MM.1S (cell line): ENCODE data around the gene PIK3IP1.
"Not testable (repeated sequence)": the region's sequence is repeated elsewhere in the genome, so short reads cannot be mapped to it uniquely, and the experiment has no call there.

Source experiments
- DNase-seq: peaks from one replicate; pipeline ENCODE4 v3.0.0-alpha.2; 2015
- H2AFZ ChIP-seq: fragments of 300-600 bp; sonication (generic); 2 replicates; pipeline ENCODE4 v1.6.0; 2016; ENCODE audit warnings: antibody characterized with exemption, low read length
- H3F3A ChIP-seq: fragments of 300-600 bp; sonication (generic); 2 replicates; pipeline ENCODE4 v1.6.1; 2016; ENCODE audit warnings: mild to moderate bottlenecking, antibody characterized with exemption, low read length, moderate library complexity, mixed read lengths; ENCODE audit not compliant: insufficient read depth
- H3K27ac ChIP-seq: fragments of 300-600 bp; sonication (generic); 2 replicates; pipeline ENCODE4 v1.5.1; 2016; ENCODE audit warnings: mild to moderate bottlenecking, low read length
- H3K27me3 ChIP-seq: fragments of 300-600 bp; sonication (generic); replicated peaks from 2 replicates; pipeline ENCODE4 v1.6.0; 2016; ENCODE audit warnings: low read length; ENCODE audit not compliant: insufficient read depth
- H3K36me3 ChIP-seq: fragments of 300-600 bp; sonication (generic); replicated peaks from 2 replicates; pipeline ENCODE4 v1.6.1; 2016; ENCODE audit warnings: mild to moderate bottlenecking, low read length, mixed read lengths; ENCODE audit not compliant: insufficient read depth
- H3K4me1 ChIP-seq: fragments of 300-600 bp; sonication (generic); 2 replicates; pipeline ENCODE4 v1.6.1; 2016; ENCODE audit warnings: low read length, mixed read lengths
- H3K4me2 ChIP-seq: fragments of 300-600 bp; sonication (generic); 2 replicates; pipeline ENCODE4 v1.6.0; 2016; ENCODE audit warnings: low read depth, low read length
- H3K4me3 ChIP-seq: fragments of 300-600 bp; sonication (generic); 2 replicates; pipeline ENCODE4 v1.5.1; 2016; ENCODE audit warnings: low read length, mixed read lengths
- H3K79me2 ChIP-seq: fragments of 300-600 bp; sonication (generic); 2 replicates; pipeline ENCODE4 v1.6.1; 2016; ENCODE audit warnings: mixed run types, low read length, mixed read lengths
- H3K9ac ChIP-seq: fragments of 300-600 bp; sonication (generic); 2 replicates; pipeline ENCODE4 v1.6.1; 2016; ENCODE audit warnings: low read length, mixed read lengths
- H3K9me2 ChIP-seq: fragments of 300-600 bp; sonication (generic); replicated peaks from 2 replicates; pipeline ENCODE4 v1.6.1; 2016; ENCODE audit warnings: mild to moderate bottlenecking, low read length, mixed read lengths; ENCODE audit not compliant: insufficient read depth
- H3K9me3 ChIP-seq: fragments of 300-600 bp; sonication (generic); replicated peaks from 2 replicates; pipeline ENCODE4 v1.6.1; 2016; ENCODE audit warnings: mild to moderate bottlenecking, low read length, mixed read lengths; ENCODE audit not compliant: insufficient read depth
- H4K20me1 ChIP-seq: fragments of 300-600 bp; sonication (generic); 2 replicates; pipeline ENCODE4 v1.6.1; 2016; ENCODE audit warnings: mild to moderate bottlenecking, low read length, moderate library complexity, mixed read lengths; ENCODE audit not compliant: insufficient read depth
- CTCF ChIP-seq: fragments of 300-600 bp; sonication (generic); IDR thresholded peaks from 2 replicates; pipeline ENCODE4 v1.5.1; 2016; ENCODE audit warnings: antibody characterized with exemption, low read length, mixed read lengths
- EZH2 ChIP-seq: fragments of 300-600 bp; sonication (generic); optimal IDR thresholded peaks from 2 replicates; pipeline ENCODE3; 2017; ENCODE audit warnings: low read depth, mild to moderate bottlenecking, antibody characterized with exemption, low read length, mixed read lengths
- EZH2phosphoT487 ChIP-seq: fragments of 300-600 bp; sonication (generic); IDR thresholded peaks from 2 replicates; pipeline ENCODE4 v1.6.1; 2018; ENCODE audit warnings: antibody characterized with exemption, low read length

The PIK3IP1 gene

GRCh38 chr22:31247726-31248125 lies 44.6 kb downstream of the PIK3IP1 start:
- Histone ChIP-seq H3K27me3 (no peaks in the 10 kb centered on the region), H2AFZ (no peak overlapping the region), H3K9ac (no peak overlapping the region), H3K4me3 (no peak overlapping the region), H4K20me1 (no peaks in the 10 kb centered on the region), H3K27ac (no peak overlapping the region), H3K9me2 (no peaks in the 10 kb centered on the region), H3K9me3 (no peaks in the 10 kb centered on the region), H3K36me3 (no peaks in the 10 kb centered on the region), H3K79me2 (peaks cover 58% of the 10 kb centered on the region), H3F3A (no peaks in the 10 kb centered on the region), H3K4me2 (no peak overlapping the region), H3K4me1 (no peaks in the 10 kb centered on the region)
- no peak for DNase-seq
- TF ChIP-seq EZH2 (no peak), CTCF (no peak), EZH2phosphoT487 (no peak)

- DNase-seq = no peak
- Histone ChIP-seq H3K79me2 (peaks cover 63% of the 10 kb centered on the region), H3K27me3 (no peaks in the 10 kb centered on the region), H3F3A (no peaks in the 10 kb centered on the region), H3K27ac (no peak overlapping the region), H3K9me3 (no peaks in the 10 kb centered on the region), H2AFZ (no peak overlapping the region), H3K36me3 (no peaks in the 10 kb centered on the region), H4K20me1 (no peaks in the 10 kb centered on the region), H3K9ac (no peak overlapping the region), H3K4me2 (no peak overlapping the region), H3K4me1 (no peaks in the 10 kb centered on the region), H3K9me2 (no peaks in the 10 kb centered on the region), H3K4me3 (no peak overlapping the region)
- TF ChIP-seq EZH2phosphoT487 = no peak
- TF ChIP-seq EZH2 = no peak
- TF ChIP-seq CTCF = no peak
Measured at GRCh38 chr22:31246687-31247086, 45.6 kb downstream of the PIK3IP1 start.

GRCh38 chr22:31245998-31246397 lies 46.3 kb downstream of the PIK3IP1 start:
- H3F3A ChIP-seq = not testable (repeated sequence)

GRCh38 chr22:31244943-31245451 lies 47.3 kb downstream of the PIK3IP1 start:
- TF ChIP-seq EZH2phosphoT487 (no peak), EZH2 (no peak), CTCF (no peak)
- no peak for DNase-seq
- Histone ChIP-seq H3K36me3 (no peaks in the 10 kb centered on the region), H3K27me3 (no peaks in the 10 kb centered on the region), H3K9ac (no peak overlapping the region), H3K4me1 (no peaks in the 10 kb centered on the region), H3K4me2 (no peak overlapping the region), H3K79me2 (peaks cover 72% of the 10 kb centered on the region), H3K27ac (no peak overlapping the region), H3K9me2 (no peaks in the 10 kb centered on the region), H3K4me3 (no peak overlapping the region), H4K20me1 (no peaks in the 10 kb centered on the region), H2AFZ (no peak overlapping the region), H3F3A (no peaks in the 10 kb centered on the region), H3K9me3 (no peaks in the 10 kb centered on the region)

More at GRCh38 chr22:31245998-31246397, 46.3 kb downstream of the PIK3IP1 start:
- H3K9me3 ChIP-seq, H3K4me1 ChIP-seq, H3K9ac ChIP-seq, H3K27ac ChIP-seq, H3K27me3 ChIP-seq, H3K4me2 ChIP-seq, H3K9me2 ChIP-seq, H3K4me3 ChIP-seq, H2AFZ ChIP-seq, DNase-seq, H4K20me1 ChIP-seq, H3K36me3 ChIP-seq: not testable (repeated sequence)
- H3K79me2 ChIP-seq = peaks cover 69% of the 10 kb centered on the region
